Left renal pelvis (tissue), 4 donors: ENCODE measurements around the gene CPT1B. TPM values are rescaled to one million over a fixed set of nuclear protein-coding genes. Genes with fewer than 3 reads are reported as not detected.
"Not testable (repeated sequence)": the region's sequence is repeated elsewhere in the genome, so short reads cannot be mapped to it uniquely, and the experiment has no call there.

Experiments used
- DNase-seq, 4 donors: peaks; one replicate each; pipeline ENCODE4 v3.0.0-alpha.2; 2013; ENCODE audit warnings: low read depth in 4 of 4, low spot score in 3 of 4
- polyA plus RNA-seq, 4 donors: library from polyadenylated mRNA; unstranded; fragments of 120-200 nt; gene quantifications; one replicate each; pipeline ENCODE4 v1.2.1, GENCODE V29; 2013; ENCODE audit not compliant: insufficient read length in 4 of 4

Gene CPT1B
- 10 to 100 TPM in 2 of 4 donors, 1 to 10 TPM in 2; 7.5 to 17.4 (median 10.2) TPM for polyA plus RNA-seq

GRCh38 chr22:50577987-50578775, at the start of gene CPT1B:
CPT1B (minus strand) TSS chr22:50578427; CDS start chr22:50577915, 512 bp downstream.
- no peak for DNase-seq

- DNase-seq: no peak
Measured at GRCh38 chr22:50626850-50627641, 48.8 kb upstream of the CPT1B start.

- no peak for DNase-seq
Measured at GRCh38 chr22:50626314-50626849, 48.2 kb upstream of the CPT1B start.

GRCh38 chr22:50625568-50626313, 47.5 kb upstream of the CPT1B start:
- no peak for DNase-seq

- DNase-seq: no peak
Measured at GRCh38 chr22:50625131-50625567, 46.9 kb upstream of the CPT1B start.

- DNase-seq: no peak
Measured at GRCh38 chr22:50624347-50625130, 46.3 kb upstream of the CPT1B start.

GRCh38 chr22:50622723-50623327, 44.6 kb upstream of the CPT1B start:
- no peak for DNase-seq

GRCh38 chr22:50621948-50622722, 43.9 kb upstream of the CPT1B start:
- DNase-seq: no peak

GRCh38 chr22:50621356-50621880, 43.2 kb upstream of the CPT1B start:
- no peak for DNase-seq

- no peak for DNase-seq
Measured at GRCh38 chr22:50620593-50621355, 42.5 kb upstream of the CPT1B start.

- DNase-seq: not testable (repeated sequence)
Measured at GRCh38 chr22:50614296-50614695, 36.1 kb upstream of the CPT1B start.

- no peak for DNase-seq
Measured at GRCh38 chr22:50613291-50613981, 35.2 kb upstream of the CPT1B start.

- no peak for DNase-seq
Measured at GRCh38 chr22:50612528-50613221, 34.4 kb upstream of the CPT1B start.

GRCh38 chr22:50612168-50612527, 33.9 kb upstream of the CPT1B start:
- DNase-seq: no peak

- DNase-seq: no peak
Measured at GRCh38 chr22:50611341-50612060, 33.3 kb upstream of the CPT1B start.

GRCh38 chr22:50610581-50610980, 32.4 kb upstream of the CPT1B start:
- no peak for DNase-seq
